HG03521 (cell line): ENCODE results near the gene PTPN3.
"Not testable (repeated sequence)": the region's sequence is repeated elsewhere in the genome, so short reads cannot be mapped to it uniquely, and the experiment has no call there.

ENCODE experiments used
- ATAC-seq: cut with Tn5 transposase; IDR thresholded peaks from one replicate; pipeline ENCODE4 v1.9.1; 2021; ENCODE audit warnings: mild to moderate bottlenecking, moderate library complexity; ENCODE audit not compliant: unreplicated experiment

PTPN3 gene

GRCh38 chr9:109354190-109354589, 143.9 kb downstream of the PTPN3 start:
- no peak for ATAC-seq

GRCh38 chr9:109351032-109351431, 147.1 kb downstream of the PTPN3 start:
- ATAC-seq, result no peak

GRCh38 chr9:109349421-109349846, 148.7 kb downstream of the PTPN3 start:
- ATAC-seq, result no peak

- ATAC-seq, result no peak
Measured at GRCh38 chr9:109346904-109347303, 151.2 kb downstream of the PTPN3 start.

GRCh38 chr9:109344866-109345265, 153.2 kb downstream of the PTPN3 start:
- ATAC-seq, result no peak

- no peak for ATAC-seq
Measured at GRCh38 chr9:109342878-109343277, 155.2 kb downstream of the PTPN3 start.

GRCh38 chr9:109341561-109341960, 156.5 kb downstream of the PTPN3 start:
- ATAC-seq, result no peak

- ATAC-seq, result not testable (repeated sequence)
Measured at GRCh38 chr9:109340979-109341378, 157.1 kb downstream of the PTPN3 start.

- no peak for ATAC-seq
Measured at GRCh38 chr9:109336409-109336808, 161.7 kb downstream of the PTPN3 start.

GRCh38 chr9:109335929-109336328, 162.2 kb downstream of the PTPN3 start:
- ATAC-seq, result no peak

- no peak for ATAC-seq
Measured at GRCh38 chr9:109335121-109335520, 163.0 kb downstream of the PTPN3 start.

- ATAC-seq, result no peak
Measured at GRCh38 chr9:109331353-109331752, 166.8 kb downstream of the PTPN3 start.

- ATAC-seq, result no peak
Measured at GRCh38 chr9:109329638-109330258, 168.4 kb downstream of the PTPN3 start.

- no peak for ATAC-seq
Measured at GRCh38 chr9:109328978-109329637, 169.0 kb downstream of the PTPN3 start.
